HEK293 (cell line): ENCODE measurements around the gene RAD51.

Source experiments
- CTCF ChIA-PET: fragments of 350-600 bp; formaldehyde crosslinking; extraction: SDS; loops from one replicate; lab custom pipeline; 2021; ENCODE audit warnings: antibody characterized with exemption; lab: Yijun Ruan, JAX
- POLR2A ChIA-PET: fragments of 300-600 bp; formaldehyde crosslinking; extraction: SDS; loops from one replicate; lab custom pipeline; 2020; ENCODE audit warnings: antibody characterized with exemption, inconsistent platforms; lab: Yijun Ruan, JAX
- H3K27ac ChIP-seq: fragments of 200-500 bp; sonication (Bioruptor generic); 2 replicates; pipeline ENCODE4 v1.5.1; 2014; ENCODE audit warnings: low read depth, low read length, control low read depth, inconsistent platforms; ENCODE audit errors: extremely low read depth
- H3K36me3 ChIP-seq, 2 experiments: fragments of 200-500 bp in 1 of 2; sonication (Bioruptor generic) in 1 of 2; 1 replicate in 1 of 2; 2 replicates in 1 of 2; pipeline ENCODE4 v1.5.1; 2014 to 2017; ENCODE audit warnings: inconsistent platforms in 2 of 2, low read length in 2 of 2; ENCODE audit not compliant: control insufficient read depth in 2 of 2, insufficient read depth in 1 of 2
- H3K4me1 ChIP-seq: fragments of 200-500 bp; sonication (Bioruptor generic); 2 replicates; pipeline ENCODE4 v1.5.1; 2014; ENCODE audit warnings: mild to moderate bottlenecking, low read length, inconsistent platforms; ENCODE audit not compliant: control insufficient read depth, insufficient read depth
- H3K4me3 ChIP-seq: 2 replicates; pipeline ENCODE4 v1.5.1; 2011; ENCODE audit warnings: low read depth, mild to moderate bottlenecking, control low read depth, low read length, moderate library complexity
- H3K9me3 ChIP-seq: fragments of 200-500 bp; sonication (Bioruptor generic); 2 replicates; pipeline ENCODE4 v1.5.1; 2014; ENCODE audit warnings: low read depth, low read length, inconsistent platforms; ENCODE audit not compliant: control insufficient read depth, insufficient read depth
- AEBP2 ChIP-seq: fragments of 450-650 bp; formaldehyde crosslinking; IDR thresholded peaks from 2 replicates; pipeline ENCODE4 v1.5.1; 2016; ENCODE audit warnings: missing biosample characterization, missing genetic modification characterization, borderline replicate concordance
- GLIS1 ChIP-seq: fragments of 450-650 bp; formaldehyde crosslinking; IDR thresholded peaks from 2 replicates; pipeline ENCODE4 v1.5.1; 2016; ENCODE audit warnings: missing biosample characterization, missing genetic modification characterization
- PRDM10 ChIP-seq: fragments of 450-650 bp; formaldehyde crosslinking; IDR thresholded peaks from 2 replicates; pipeline ENCODE4 v1.5.1; 2016; ENCODE audit warnings: missing biosample characterization, missing genetic modification characterization
- SCRT1 ChIP-seq: fragments of 450-650 bp; formaldehyde crosslinking; IDR thresholded peaks from 2 replicates; pipeline ENCODE4 v1.5.1; 2016; ENCODE audit warnings: missing biosample characterization, missing genetic modification characterization, borderline replicate concordance
- SP2 ChIP-seq: fragments of 450-650 bp; formaldehyde crosslinking; IDR thresholded peaks from 2 replicates; pipeline ENCODE4 v1.5.1; 2016; ENCODE audit warnings: missing biosample characterization, missing genetic modification characterization
- ZBTB1 ChIP-seq: fragments of 450-650 bp; formaldehyde crosslinking; IDR thresholded peaks from 2 replicates; pipeline ENCODE4 v1.5.1; 2016; ENCODE audit warnings: missing biosample characterization, missing genetic modification characterization
- ZBTB17 ChIP-seq: fragments of 450-650 bp; formaldehyde crosslinking; IDR thresholded peaks from 2 replicates; pipeline ENCODE4 v1.5.1; 2016; ENCODE audit warnings: missing biosample characterization, missing genetic modification characterization
- ZBTB20 ChIP-seq: fragments of 450-650 bp; formaldehyde crosslinking; IDR thresholded peaks from 2 replicates; pipeline ENCODE4 v1.5.1; 2016; ENCODE audit warnings: missing biosample characterization, missing genetic modification characterization
- ZBTB48 ChIP-seq: fragments of 450-650 bp; formaldehyde crosslinking; IDR thresholded peaks from 2 replicates; pipeline ENCODE4 v1.5.1; 2016; ENCODE audit warnings: missing biosample characterization, missing genetic modification characterization
- ZBTB8A ChIP-seq: fragments of 450-650 bp; formaldehyde crosslinking; IDR thresholded peaks from 2 replicates; pipeline ENCODE4 v1.5.1; 2016; ENCODE audit warnings: missing biosample characterization, missing genetic modification characterization
- ZEB2 ChIP-seq: fragments of 450-650 bp; formaldehyde crosslinking; IDR thresholded peaks from 2 replicates; pipeline ENCODE4 v1.5.1; 2016; ENCODE audit warnings: missing biosample characterization, missing genetic modification characterization
- ZNF10 ChIP-seq: fragments of 450-650 bp; formaldehyde crosslinking; IDR thresholded peaks from 2 replicates; pipeline ENCODE4 v1.5.1; 2017; ENCODE audit warnings: missing biosample characterization, missing genetic modification characterization
- ZNF112 ChIP-seq: fragments of 450-650 bp; formaldehyde crosslinking; IDR thresholded peaks from 2 replicates; pipeline ENCODE4 v1.5.0; 2017; ENCODE audit warnings: missing biosample characterization, missing genetic modification characterization
- ZNF133 ChIP-seq: fragments of 450-650 bp; formaldehyde crosslinking; IDR thresholded peaks from 2 replicates; pipeline ENCODE4 v1.5.1; 2016; ENCODE audit warnings: missing biosample characterization, missing genetic modification characterization
- ZNF169 ChIP-seq: fragments of 450-650 bp; formaldehyde crosslinking; IDR thresholded peaks from 2 replicates; pipeline ENCODE4 v1.5.1; 2016; ENCODE audit warnings: missing biosample characterization, missing genetic modification characterization
- ZNF239 ChIP-seq: fragments of 450-650 bp; formaldehyde crosslinking; IDR thresholded peaks from 2 replicates; pipeline ENCODE4 v1.5.1; 2016; ENCODE audit warnings: missing biosample characterization, missing genetic modification characterization
- ZNF274 ChIP-seq, 2 experiments: fragments of 200-500 bp in 1 of 2; fragments of 450-650 bp in 1 of 2; sonication (Bioruptor generic) in 1 of 2; formaldehyde crosslinking in 1 of 2; IDR thresholded peaks; 2 replicates each; pipeline versions ENCODE4 v1.5.1 to v1.6.1; 2014 to 2016; ENCODE audit warnings: borderline replicate concordance in 1 of 2, inconsistent platforms in 1 of 2, low read length in 1 of 2, missing biosample characterization in 1 of 2, missing genetic modification characterization in 1 of 2
- ZNF426 ChIP-seq: fragments of 450-650 bp; formaldehyde crosslinking; IDR thresholded peaks from 2 replicates; pipeline ENCODE4 v1.5.1; 2017; ENCODE audit warnings: missing biosample characterization, missing genetic modification characterization, mild to moderate bottlenecking, inconsistent platforms, moderate library complexity
- ZNF521 ChIP-seq: fragments of 450-650 bp; formaldehyde crosslinking; IDR thresholded peaks from 2 replicates; pipeline ENCODE4 v1.5.1; 2017; ENCODE audit warnings: missing biosample characterization, mild to moderate bottlenecking, missing genetic modification characterization
- ZNF529 ChIP-seq: fragments of 450-650 bp; formaldehyde crosslinking; IDR thresholded peaks from 2 replicates; pipeline ENCODE4 v1.5.1; 2017; ENCODE audit warnings: missing genetic modification characterization, missing biosample characterization; ENCODE audit not compliant: insufficient replicate concordance
- ZNF530 ChIP-seq: fragments of 450-650 bp; formaldehyde crosslinking; IDR thresholded peaks from 2 replicates; pipeline ENCODE4 v1.5.1; 2016; ENCODE audit warnings: low read depth, missing biosample characterization, missing genetic modification characterization
- ZNF549 ChIP-seq: fragments of 450-650 bp; IDR thresholded peaks from 2 replicates; pipeline ENCODE4 v1.5.1; 2018; ENCODE audit warnings: missing biosample characterization, missing genetic modification characterization, mild to moderate bottlenecking, inconsistent platforms, moderate library complexity
- ZNF645 ChIP-seq: fragments of 450-650 bp; formaldehyde crosslinking; IDR thresholded peaks from 2 replicates; pipeline ENCODE4; 2016; ENCODE audit warnings: missing biosample characterization, missing genetic modification characterization
- ZNF707 ChIP-seq: fragments of 450-650 bp; formaldehyde crosslinking; IDR thresholded peaks from 2 replicates; pipeline ENCODE4 v1.5.1; 2016; ENCODE audit warnings: missing biosample characterization, missing genetic modification characterization
- ZSCAN4 ChIP-seq: fragments of 450-650 bp; formaldehyde crosslinking; IDR thresholded peaks from 2 replicates; pipeline ENCODE4 v1.5.1; 2017; ENCODE audit warnings: missing biosample characterization, missing genetic modification characterization
- TF ChIP-seq, protein P1 (sequence below): IDR thresholded peaks from 2 replicates; pipeline ENCODE4 v1.6.1; 2011; ENCODE audit warnings: mild to moderate bottlenecking, low read depth, low read length, borderline replicate concordance

RAD51 gene

GRCh38 chr15:40744815-40745152, 49.8 kb downstream of the RAD51 start:
- Histone ChIP-seq H3K36me3 (peaks cover 9 to 63% of the 10 kb centered on the region in 2 experiments; a peak in 2 of 3 replicates), H3K4me1 (no peaks in the 10 kb centered on the region), H3K9me3 (no peaks in the 10 kb centered on the region), H3K27ac (no peak overlapping the region), H3K4me3 (no peak overlapping the region)
- ChIA-PET CTCF (interaction anchor here (0.7 to 3.2 kb wide), 4 partner anchors 38 to 119 kb away, joined by 3 to 15 read pairs (median 4); no protein-coding TSS in a partner anchor), POLR2A (interaction anchor here (0.6 kb wide), 2 partner anchors 10 to 54 kb away, joined by 3 to 6 read pairs; no protein-coding TSS in a partner anchor)
- TF ChIP-seq ZBTB17 (tag by site-specific recombination) (peak; percentile 78), SCRT1 (no peak), ZNF112 (tag by site-specific recombination) (no peak)

GRCh38 chr15:40746916-40747418, 52.0 kb downstream of the RAD51 start:
- no peaks in the 10 kb centered on the region for H3K9me3 ChIP-seq
- no peak overlapping the region for H3K27ac ChIP-seq
- no peak overlapping the region for H3K4me3 ChIP-seq
- ChIA-PET CTCF (interaction anchor here (0.5 to 3.2 kb wide), 13 partner anchors 10 to 248 kb away, joined by 3 to 16 read pairs (median 4); partner anchors contain the start of gene SPINT1), POLR2A (interaction anchor here (0.7 to 0.8 kb wide), 3 partner anchors 53 to 227 kb away, joined by 3 to 5 read pairs (median 4); no protein-coding TSS in a partner anchor)
- peaks cover 9 to 61% of the 10 kb centered on the region in 2 experiments; a peak in 2 of 3 replicates for H3K36me3 ChIP-seq
- no peaks in the 10 kb centered on the region for H3K4me1 ChIP-seq
- TF ChIP-seq ZBTB20 = peak; percentile 98
- TF ChIP-seq ZBTB48 (tag by site-specific recombination) = peak; percentile 61
- no peak for TF ChIP-seq ZNF645 (tag by site-specific recombination)
- TF ChIP-seq ZSCAN4 = no peak
- TF ChIP-seq ZNF133 (tag by site-specific recombination) = no peak
- no peak for TF ChIP-seq ZNF530 (tag by site-specific recombination)
- no peak for TF ChIP-seq AEBP2 (tag by site-specific recombination)
- TF ChIP-seq GLIS1 (tag by site-specific recombination) = peak; percentile 46; the same call in 1 of the 2 replicates
- no peak for TF ChIP-seq ZNF239 (tag by site-specific recombination)
- 0 out of 2 replicates have a peak, but pooled peaks have one; percentile 31 for TF ChIP-seq ZEB2 (tag by site-specific recombination)
- TF ChIP-seq ZBTB8A (tag by site-specific recombination) = peak; percentile 10; the same call in 1 of the 2 replicates
- TF ChIP-seq ZNF521 (tag by site-specific recombination) = no peak
- TF ChIP-seq ZNF10 (tag by site-specific recombination) = peak; percentile 52; the same call in 1 of the 2 replicates
- TF ChIP-seq SP2 (tag by site-specific recombination) = peak; percentile 43; the same call in 1 of the 2 replicates
- peak; percentile 82 for TF ChIP-seq PRDM10 (tag by site-specific recombination)
- no peak for TF ChIP-seq ZNF707
- no peak for TF ChIP-seq ZNF169 (tag by site-specific recombination)
- no peak for TF ChIP-seq ZNF274 (IDR thresholded peaks at IDR 0.05; ENCODE audit: low read length)
- no peak for TF ChIP-seq ZNF274 (tag by site-specific recombination; IDR thresholded peaks at IDR 0.05; ENCODE audit: borderline replicate concordance)
- no peak for TF ChIP-seq ZNF549 (tag by site-specific recombination)
- TF ChIP-seq ZBTB1 = no peak
- TF ChIP-seq ZNF426 (tag by site-specific recombination) = no peak
- TF ChIP-seq, protein P1, sequence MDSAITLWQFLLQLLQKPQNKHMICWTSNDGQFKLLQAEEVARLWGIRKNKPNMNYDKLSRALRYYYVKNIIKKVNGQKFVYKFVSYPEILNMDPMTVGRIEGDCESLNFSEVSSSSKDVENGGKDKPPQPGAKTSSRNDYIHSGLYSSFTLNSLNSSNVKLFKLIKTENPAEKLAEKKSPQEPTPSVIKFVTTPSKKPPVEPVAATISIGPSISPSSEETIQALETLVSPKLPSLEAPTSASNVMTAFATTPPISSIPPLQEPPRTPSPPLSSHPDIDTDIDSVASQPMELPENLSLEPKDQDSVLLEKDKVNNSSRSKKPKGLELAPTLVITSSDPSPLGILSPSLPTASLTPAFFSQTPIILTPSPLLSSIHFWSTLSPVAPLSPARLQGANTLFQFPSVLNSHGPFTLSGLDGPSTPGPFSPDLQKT = no peak
- TF ChIP-seq ZNF529 = no peak
